Fibroblast of villous mesenchyme (primary cell): ENCODE results near the gene RPS27L. TPM values are rescaled to one million over a fixed set of nuclear protein-coding genes. Genes with fewer than 3 reads are reported as not detected.
A peak's percentile ranks its signal among the peaks of the same experiment; 100 is the strongest.
"Not testable (repeated sequence)": the region's sequence is repeated elsewhere in the genome, so short reads cannot be mapped to it uniquely, and the experiment has no call there.

ENCODE experiments used
- DNase-seq: peaks from one replicate; pipeline ENCODE4 v3.0.0-alpha.2; 2010; ENCODE audit warnings: low read depth
- H3K4me3 ChIP-seq: 2 replicates; pipeline ENCODE4 v1.5.1; 2011; ENCODE audit warnings: low read depth, mild to moderate bottlenecking, low read length
- total RNA-seq: library from RNA; depleted of rRNA; stranded (reverse); fragments of >200 nt; gene quantifications from 2 replicates; pipeline ENCODE4 v1.2.3, GENCODE V29; 2012
- TF ChIP-seq, protein P1 (sequence below): IDR thresholded peaks from 2 replicates; pipeline ENCODE4 v1.5.1; 2012; ENCODE audit warnings: low read depth, mild to moderate bottlenecking, low read length; ENCODE audit not compliant: insufficient read depth

Gene RPS27L
- total RNA-seq, 1 donor: 308 TPM

DNA sequence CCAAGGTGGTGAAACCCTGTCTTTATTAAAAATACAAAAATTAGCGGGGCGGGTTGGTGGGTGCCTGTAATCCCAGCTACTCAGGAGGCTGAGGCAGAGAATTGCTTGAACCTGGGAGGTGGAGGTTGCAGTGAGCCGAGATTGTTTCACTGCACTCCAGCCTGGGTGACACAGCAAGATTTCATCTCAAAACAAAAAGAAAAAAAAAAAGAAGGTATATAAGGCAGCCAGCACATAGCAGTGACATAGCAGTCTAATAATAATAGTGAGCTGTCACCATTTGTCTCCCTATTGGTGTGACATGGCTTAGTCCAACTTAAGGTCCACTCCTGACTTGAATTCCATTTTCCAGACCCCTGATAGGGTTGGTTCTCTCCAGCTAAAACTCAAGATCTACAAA, 44.4 kb downstream of the RPS27L start:
- DNase-seq: no peak
- H3K4me3 ChIP-seq: no peak overlapping the region
- TF ChIP-seq, protein P1, sequence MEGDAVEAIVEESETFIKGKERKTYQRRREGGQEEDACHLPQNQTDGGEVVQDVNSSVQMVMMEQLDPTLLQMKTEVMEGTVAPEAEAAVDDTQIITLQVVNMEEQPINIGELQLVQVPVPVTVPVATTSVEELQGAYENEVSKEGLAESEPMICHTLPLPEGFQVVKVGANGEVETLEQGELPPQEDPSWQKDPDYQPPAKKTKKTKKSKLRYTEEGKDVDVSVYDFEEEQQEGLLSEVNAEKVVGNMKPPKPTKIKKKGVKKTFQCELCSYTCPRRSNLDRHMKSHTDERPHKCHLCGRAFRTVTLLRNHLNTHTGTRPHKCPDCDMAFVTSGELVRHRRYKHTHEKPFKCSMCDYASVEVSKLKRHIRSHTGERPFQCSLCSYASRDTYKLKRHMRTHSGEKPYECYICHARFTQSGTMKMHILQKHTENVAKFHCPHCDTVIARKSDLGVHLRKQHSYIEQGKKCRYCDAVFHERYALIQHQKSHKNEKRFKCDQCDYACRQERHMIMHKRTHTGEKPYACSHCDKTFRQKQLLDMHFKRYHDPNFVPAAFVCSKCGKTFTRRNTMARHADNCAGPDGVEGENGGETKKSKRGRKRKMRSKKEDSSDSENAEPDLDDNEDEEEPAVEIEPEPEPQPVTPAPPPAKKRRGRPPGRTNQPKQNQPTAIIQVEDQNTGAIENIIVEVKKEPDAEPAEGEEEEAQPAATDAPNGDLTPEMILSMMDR: no peak

DNA sequence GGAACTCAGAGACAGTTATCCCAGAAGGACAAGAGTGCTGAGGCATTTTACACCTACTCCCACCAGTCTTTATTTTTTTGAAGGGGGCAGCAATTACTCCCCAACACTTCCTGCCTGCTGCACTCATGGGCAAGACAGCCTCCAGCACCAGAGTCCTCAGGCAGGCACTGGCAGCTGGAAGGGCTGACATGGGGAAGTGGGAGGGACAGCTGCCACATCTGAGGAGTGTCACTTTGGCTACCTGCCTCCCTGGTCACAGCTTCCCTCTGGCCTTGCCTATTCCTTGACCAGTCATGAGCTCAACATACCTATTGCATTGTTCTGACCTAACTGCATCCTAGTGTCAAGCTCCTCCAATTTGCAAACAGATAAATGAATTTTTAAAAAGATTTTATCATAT, 45.8 kb downstream of the RPS27L start:
- H3K4me3 ChIP-seq: no peak overlapping the region
- TF ChIP-seq, protein P1: no peak
- no peak for DNase-seq

DNA sequence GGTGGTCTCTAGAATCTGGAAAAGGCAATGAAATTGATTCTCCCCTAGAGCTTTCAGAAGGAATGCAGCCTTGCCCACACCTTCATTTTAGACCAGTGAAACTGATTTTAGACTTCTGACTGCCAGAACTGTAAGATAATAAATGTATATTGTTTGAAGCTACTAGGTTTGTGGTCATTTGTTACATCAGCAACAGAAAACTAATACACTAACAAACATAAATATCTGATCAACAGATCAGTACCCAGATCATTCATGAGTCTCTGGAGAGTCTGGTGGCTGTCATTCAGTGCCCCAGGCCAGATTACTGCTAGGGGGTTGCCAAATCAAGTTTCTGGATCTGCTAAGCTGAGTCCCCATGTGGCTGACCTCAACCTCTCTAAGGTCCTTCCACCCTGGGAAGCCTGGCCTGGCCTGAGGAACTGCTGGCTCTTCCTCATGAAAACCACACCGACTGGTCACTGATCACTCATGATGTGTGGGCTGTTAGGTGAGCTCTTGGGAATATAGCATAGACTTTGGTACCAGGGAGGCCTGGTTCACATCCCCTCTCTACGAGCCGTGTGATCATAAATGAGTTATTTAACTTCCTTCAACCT, 46.8 kb downstream of the RPS27L start:
- DNase-seq: no peak
- TF ChIP-seq, protein P1: no peak
- H3K4me3 ChIP-seq: no peak overlapping the region

DNA sequence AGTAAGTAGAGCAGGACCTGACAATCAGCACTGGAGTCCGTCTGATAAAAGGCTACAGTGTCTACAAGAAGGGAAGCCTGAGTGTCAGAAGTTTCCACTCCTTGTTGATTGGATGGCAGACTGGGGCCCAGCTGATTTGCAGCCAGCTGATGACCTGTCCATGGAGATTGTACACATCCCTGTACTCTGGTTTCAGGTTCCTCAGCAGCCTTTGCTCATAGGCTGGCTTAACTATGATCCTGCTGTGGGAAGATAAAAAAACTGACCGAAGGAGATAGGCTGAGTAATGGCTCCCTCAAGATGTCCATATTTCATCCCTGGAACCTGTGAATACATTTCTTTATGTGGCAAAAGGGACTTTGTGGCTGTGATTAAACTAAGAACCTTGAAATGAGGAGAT, 47.4 kb downstream of the RPS27L start:
- no peak for DNase-seq
- no peak overlapping the region for H3K4me3 ChIP-seq
- TF ChIP-seq, protein P1: no peak

DNA sequence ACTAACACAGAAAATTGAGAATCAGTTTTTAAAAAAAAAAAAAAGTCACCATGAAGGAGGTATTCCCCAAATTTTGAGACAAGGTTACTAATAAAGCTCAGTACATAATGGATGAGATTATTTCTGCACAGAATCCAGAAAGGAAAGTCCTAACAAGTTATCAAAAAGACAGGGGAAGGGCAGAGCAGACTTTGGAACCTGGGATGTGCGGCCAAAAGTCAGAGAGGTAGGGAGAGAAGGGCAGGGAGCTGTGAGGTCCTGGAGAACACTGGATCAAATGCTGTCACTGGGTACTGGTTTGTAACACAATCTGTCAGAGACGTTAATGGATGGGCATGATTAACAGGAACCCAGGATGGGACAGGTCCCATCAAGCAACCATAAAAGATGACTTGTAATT, 47.8 kb downstream of the RPS27L start:
- DNase-seq: no peak
- H3K4me3 ChIP-seq: no peak overlapping the region
- TF ChIP-seq, protein P1: no peak

DNA sequence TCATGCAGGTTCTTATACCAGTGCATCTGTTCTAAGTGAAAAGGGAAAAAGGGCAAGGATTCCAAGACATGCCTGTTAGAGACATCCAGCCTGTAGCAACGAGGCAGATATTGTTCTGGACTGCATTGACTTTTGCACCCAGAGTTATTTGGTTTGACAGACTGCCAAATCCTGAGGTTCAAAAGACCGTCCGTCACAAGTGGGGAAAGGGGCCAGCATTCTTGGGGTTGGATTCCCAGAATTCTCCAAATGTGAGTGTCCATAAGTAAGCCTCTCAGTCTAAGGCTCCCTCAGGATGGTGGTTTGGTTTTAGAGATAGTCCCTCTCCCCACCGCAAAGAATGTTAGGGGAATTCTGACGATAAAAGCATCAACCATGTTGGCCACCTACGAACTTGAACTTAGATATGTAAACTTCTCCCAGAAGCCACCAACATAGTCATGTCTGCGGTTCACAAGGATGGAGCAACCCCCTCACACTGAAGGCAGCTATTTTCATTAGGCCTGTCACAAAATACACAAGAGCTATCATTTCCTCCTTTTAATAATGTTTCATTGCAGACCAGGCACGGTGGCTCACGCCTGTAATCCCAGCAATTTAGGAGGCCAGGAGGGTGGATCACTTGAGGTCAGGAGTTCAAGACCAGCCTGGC, 49.3 kb downstream of the RPS27L start:
- TF ChIP-seq, protein P1: no peak
- H3K4me3 ChIP-seq: no peak overlapping the region
- peak; percentile 100 for DNase-seq

DNA sequence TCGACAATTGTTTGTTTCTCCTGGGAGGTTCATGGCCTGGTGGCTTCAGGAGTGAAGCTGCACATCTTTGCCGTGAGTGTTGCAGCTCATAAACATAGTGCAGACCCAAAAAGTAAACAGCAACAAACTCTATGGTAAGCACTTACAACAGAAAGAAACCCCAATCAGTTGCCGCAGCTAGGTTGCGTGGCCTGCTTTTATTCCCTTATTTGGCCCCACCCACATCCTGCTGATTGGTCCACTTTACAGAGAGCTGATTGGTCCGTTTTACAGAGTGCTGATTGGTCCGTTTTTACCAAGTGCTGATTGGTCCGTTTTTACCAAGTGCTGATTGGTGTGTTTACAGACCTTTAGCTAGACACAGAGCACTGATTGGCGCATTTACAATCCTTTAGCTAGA, 51.9 kb downstream of the RPS27L start:
- not testable (repeated sequence) for DNase-seq, H3K4me3 ChIP-seq
